ENCODE results near the gene METRN.

METRN gene

GRCh38 chr16:673399-673991 is 41.4 kb upstream of the METRN start:
- Histone ChIP-seq H3K36me3 (ENCODE audit: control insufficient read depth, low read depth, low read length) (peaks cover 45% of the 10 kb centered on the region), H3K9ac (ENCODE audit: low read length) (no peak overlapping the region), H3K4me1 (ENCODE audit: control insufficient read depth, low read depth, low read length) (peaks cover 3% of the 10 kb centered on the region), H3K4me3 (ENCODE audit: low read length) (no peak overlapping the region), H3K27me3 (ENCODE audit: control insufficient read depth, insufficient read depth, low read length) (no peaks in the 10 kb centered on the region), H3K27ac (ENCODE audit: low read length) (no peak overlapping the region), H3K9me3 (ENCODE audit: control insufficient read depth, low read depth, low read length) (no peaks in the 10 kb centered on the region)

- H3K27me3 ChIP-seq (ENCODE audit: control insufficient read depth, insufficient read depth, low read length), result no peaks in the 10 kb centered on the region
- H3K27ac ChIP-seq (ENCODE audit: low read length), result no peak overlapping the region
- no peak overlapping the region for H3K9ac ChIP-seq (ENCODE audit: low read length)
- H3K36me3 ChIP-seq (ENCODE audit: control insufficient read depth, low read depth, low read length), result peaks cover 45% of the 10 kb centered on the region
- peak overlapping the region; percentile 32 for H3K4me3 ChIP-seq (ENCODE audit: low read length)
- H3K9me3 ChIP-seq (ENCODE audit: control insufficient read depth, low read depth, low read length), result no peaks in the 10 kb centered on the region
- peaks cover 3% of the 10 kb centered on the region for H3K4me1 ChIP-seq (ENCODE audit: control insufficient read depth, low read depth, low read length)
Measured at GRCh38 chr16:674214-674881, 40.6 kb upstream of the METRN start.

DNA sequence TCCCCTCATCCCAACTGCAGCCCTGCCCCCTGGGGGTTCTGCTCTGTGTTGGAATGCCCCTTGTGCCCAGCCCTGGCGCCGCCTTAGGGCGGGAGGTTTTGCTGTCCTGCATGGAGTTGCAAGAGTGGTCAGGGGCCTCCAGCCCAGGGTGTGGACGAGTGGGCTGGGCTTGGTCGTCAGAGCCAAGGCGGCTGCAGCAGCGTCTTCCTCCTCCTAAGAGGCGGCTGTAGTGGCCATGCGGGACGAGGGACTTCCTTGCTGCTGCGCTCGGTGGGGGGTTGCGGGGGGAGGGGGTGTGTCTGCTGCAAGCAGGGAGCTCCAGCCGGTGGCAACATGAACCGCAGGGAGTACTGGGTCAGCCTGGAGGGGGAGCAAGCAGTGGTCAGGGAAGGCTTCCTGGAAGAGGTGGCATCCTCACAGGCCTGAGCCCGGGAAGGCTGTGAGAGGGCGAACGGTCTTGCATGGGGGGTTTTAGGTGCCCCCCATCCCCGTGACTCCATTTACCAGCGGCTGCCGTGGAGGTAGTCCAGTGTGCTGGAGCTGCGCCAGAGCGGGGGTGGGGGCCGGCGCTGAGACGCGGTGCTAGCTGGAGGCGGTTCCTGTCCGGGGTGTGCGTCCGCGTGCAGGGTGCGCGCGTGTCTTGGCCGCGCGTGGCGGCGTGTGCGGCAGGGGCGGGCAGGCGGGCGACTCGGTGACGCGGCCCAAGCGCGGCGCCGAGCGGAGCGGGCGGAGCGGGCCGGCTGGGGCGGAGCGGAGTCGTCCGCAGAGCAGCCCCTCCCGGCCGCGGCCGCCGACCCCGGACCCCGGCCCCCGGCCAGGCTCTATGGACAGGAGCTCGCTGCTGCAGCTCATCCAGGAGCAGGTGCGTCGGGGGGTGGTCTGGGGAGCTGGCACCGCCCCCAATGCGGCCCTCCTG is 39.7 kb upstream of the METRN start, which contains the start of gene RHBDL1:
TSS of gene RHBDL1 (plus strand) at position 704 of the 916 bp plus-strand sequence. CDS start at position 824, 120 bp downstream.
- H3K9ac ChIP-seq (ENCODE audit: low read length), result no peak within 1 kb of the TSS
- H3K36me3 ChIP-seq (ENCODE audit: control insufficient read depth, low read depth, low read length), result peaks cover 36% of the 10 kb centered on the region
- H3K27me3 ChIP-seq (ENCODE audit: control insufficient read depth, insufficient read depth, low read length), result no peaks in the 10 kb centered on the region
- peak within 1 kb of the TSS; percentile 32 for H3K4me3 ChIP-seq (ENCODE audit: low read length)
- H3K27ac ChIP-seq (ENCODE audit: low read length), result no peak within 1 kb of the TSS
- peaks cover 3% of the 10 kb centered on the region for H3K4me1 ChIP-seq (ENCODE audit: control insufficient read depth, low read depth, low read length)
- H3K9me3 ChIP-seq (ENCODE audit: control insufficient read depth, low read depth, low read length), result no peaks in the 10 kb centered on the region

DNA sequence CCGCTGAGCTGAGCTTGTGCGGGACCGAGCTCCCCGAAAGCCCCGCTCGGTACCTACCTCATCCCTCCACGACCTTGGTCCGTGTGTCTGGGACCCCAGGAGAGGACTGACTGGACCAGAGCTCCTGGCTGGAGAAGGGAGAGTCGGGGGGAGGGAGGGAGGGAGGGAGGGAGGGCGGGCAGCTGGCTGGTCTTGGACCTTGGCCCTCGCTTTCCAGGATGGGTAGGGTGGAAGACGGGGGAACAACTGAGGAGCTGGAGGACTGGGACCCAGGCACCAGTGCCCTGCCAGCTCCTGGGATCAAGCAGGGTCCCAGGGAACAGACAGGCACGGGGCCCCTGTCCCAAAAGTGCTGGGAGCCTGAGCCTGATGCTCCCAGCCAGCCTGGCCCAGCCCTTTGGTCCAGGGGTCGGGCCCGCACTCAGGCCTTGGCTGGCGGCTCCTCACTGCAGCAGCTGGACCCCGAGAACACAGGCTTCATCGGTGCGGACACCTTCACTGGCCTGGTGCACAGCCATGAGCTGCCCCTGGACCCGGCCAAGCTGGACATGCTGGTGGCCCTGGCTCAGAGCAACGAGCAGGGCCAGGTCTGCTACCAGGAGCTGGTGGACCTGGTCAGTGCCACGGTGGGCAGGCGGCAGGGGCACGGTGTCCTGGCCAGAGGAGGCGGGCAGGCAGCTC is 38.9 kb upstream of the METRN start:
- no peak overlapping the region for H3K9ac ChIP-seq (ENCODE audit: low read length)
- no peaks in the 10 kb centered on the region for H3K9me3 ChIP-seq (ENCODE audit: control insufficient read depth, low read depth, low read length)
- no peaks in the 10 kb centered on the region for H3K27me3 ChIP-seq (ENCODE audit: control insufficient read depth, insufficient read depth, low read length)
- H3K36me3 ChIP-seq (ENCODE audit: control insufficient read depth, low read depth, low read length), result peaks cover 29% of the 10 kb centered on the region
- H3K27ac ChIP-seq (ENCODE audit: low read length), result no peak overlapping the region
- H3K4me1 ChIP-seq (ENCODE audit: control insufficient read depth, low read depth, low read length), result peaks cover 4% of the 10 kb centered on the region
- H3K4me3 ChIP-seq (ENCODE audit: low read length), result no peak overlapping the region

- Histone ChIP-seq H3K27ac (ENCODE audit: low read length) (no peak overlapping the region), H3K27me3 (ENCODE audit: control insufficient read depth, insufficient read depth, low read length) (no peaks in the 10 kb centered on the region), H3K4me3 (ENCODE audit: low read length) (no peak overlapping the region), H3K4me1 (ENCODE audit: control insufficient read depth, low read depth, low read length) (peaks cover 9% of the 10 kb centered on the region), H3K36me3 (ENCODE audit: control insufficient read depth, low read depth, low read length) (peaks cover 26% of the 10 kb centered on the region), H3K9me3 (ENCODE audit: control insufficient read depth, low read depth, low read length) (no peaks in the 10 kb centered on the region), H3K9ac (ENCODE audit: low read length) (no peak overlapping the region)
Measured at GRCh38 chr16:676565-676902, 38.4 kb upstream of the METRN start.

DNA sequence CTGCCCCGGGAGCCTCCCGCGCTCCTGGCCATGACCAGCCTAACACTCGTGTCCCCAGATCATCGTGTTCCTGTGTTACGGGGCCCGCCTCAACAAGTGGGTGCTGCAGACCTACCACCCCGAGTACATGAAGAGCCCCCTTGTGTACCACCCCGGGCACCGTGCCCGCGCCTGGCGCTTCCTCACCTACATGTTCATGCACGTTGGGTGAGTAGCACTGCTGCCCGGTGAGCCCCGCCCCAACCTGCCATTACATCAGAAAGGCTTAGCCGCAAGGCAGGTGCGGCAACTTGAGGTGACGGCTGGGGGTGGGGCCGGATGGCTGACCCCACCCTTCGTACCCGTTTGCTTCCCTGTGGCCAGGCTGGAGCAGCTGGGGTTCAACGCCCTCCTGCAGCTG is 38.0 kb upstream of the METRN start:
- Histone ChIP-seq H3K9ac (ENCODE audit: low read length) (no peak overlapping the region), H3K36me3 (ENCODE audit: control insufficient read depth, low read depth, low read length) (peaks cover 27% of the 10 kb centered on the region), H3K27ac (ENCODE audit: low read length) (no peak overlapping the region), H3K27me3 (ENCODE audit: control insufficient read depth, insufficient read depth, low read length) (no peaks in the 10 kb centered on the region), H3K4me3 (ENCODE audit: low read length) (no peak overlapping the region), H3K4me1 (ENCODE audit: control insufficient read depth, low read depth, low read length) (peaks cover 9% of the 10 kb centered on the region), H3K9me3 (ENCODE audit: control insufficient read depth, low read depth, low read length) (no peaks in the 10 kb centered on the region)

- H3K27ac ChIP-seq (ENCODE audit: low read length), result no peak overlapping the region
- H3K9ac ChIP-seq (ENCODE audit: low read length), result no peak overlapping the region
- no peak overlapping the region for H3K4me3 ChIP-seq (ENCODE audit: low read length)
- no peaks in the 10 kb centered on the region for H3K9me3 ChIP-seq (ENCODE audit: control insufficient read depth, low read depth, low read length)
- H3K27me3 ChIP-seq (ENCODE audit: control insufficient read depth, insufficient read depth, low read length), result no peaks in the 10 kb centered on the region
- peaks cover 27% of the 10 kb centered on the region for H3K36me3 ChIP-seq (ENCODE audit: control insufficient read depth, low read depth, low read length)
- H3K4me1 ChIP-seq (ENCODE audit: control insufficient read depth, low read depth, low read length), result peaks cover 9% of the 10 kb centered on the region
Measured at GRCh38 chr16:677316-678190, 37.4 kb upstream of the METRN start.

- H3K4me1 ChIP-seq (ENCODE audit: control insufficient read depth, low read depth, low read length), result peaks cover 9% of the 10 kb centered on the region
- H3K27ac ChIP-seq (ENCODE audit: low read length), result no peak overlapping the region
- no peaks in the 10 kb centered on the region for H3K27me3 ChIP-seq (ENCODE audit: control insufficient read depth, insufficient read depth, low read length)
- H3K9ac ChIP-seq (ENCODE audit: low read length), result no peak overlapping the region
- H3K4me3 ChIP-seq (ENCODE audit: low read length), result no peak overlapping the region
- peaks cover 21% of the 10 kb centered on the region for H3K36me3 ChIP-seq (ENCODE audit: control insufficient read depth, low read depth, low read length)
- no peaks in the 10 kb centered on the region for H3K9me3 ChIP-seq (ENCODE audit: control insufficient read depth, low read depth, low read length)
Measured at GRCh38 chr16:678209-678857, 36.6 kb upstream of the METRN start.

- Histone ChIP-seq H3K4me1 (ENCODE audit: control insufficient read depth, low read depth, low read length) (peaks cover 9% of the 10 kb centered on the region), H3K27ac (ENCODE audit: low read length) (no peak overlapping the region), H3K9ac (ENCODE audit: low read length) (no peak overlapping the region), H3K36me3 (ENCODE audit: control insufficient read depth, low read depth, low read length) (peaks cover 15% of the 10 kb centered on the region), H3K4me3 (ENCODE audit: low read length) (peak overlapping the region; percentile 48), H3K9me3 (ENCODE audit: control insufficient read depth, low read depth, low read length) (no peaks in the 10 kb centered on the region), H3K27me3 (ENCODE audit: control insufficient read depth, insufficient read depth, low read length) (no peaks in the 10 kb centered on the region)
Measured at GRCh38 chr16:678858-679813, 35.8 kb upstream of the METRN start.

All from iPS-18a (cell line).